Osteoblast (primary cell): Measurements from ENCODE around the gene PHACTR1. TPM values are rescaled to one million over a fixed set of nuclear protein-coding genes. Genes with fewer than 3 reads are reported as not detected.

ENCODE experiments used
- DNase-seq: peaks from one replicate; pipeline ENCODE4 v3.0.0; 2011; ENCODE audit warnings: low spot score, mixed read lengths; ENCODE audit not compliant: insufficient read length; ENCODE audit errors: missing footprints
- H2AFZ ChIP-seq: 2 replicates; pipeline ENCODE4 v1.6.0; 2011; ENCODE audit warnings: mild to moderate bottlenecking, low read length
- H3K27ac ChIP-seq: 2 replicates; pipeline ENCODE4 v1.5.1; 2011; ENCODE audit warnings: mild to moderate bottlenecking, low read depth, low read length, moderate library complexity
- H3K27me3 ChIP-seq: 2 replicates; pipeline ENCODE4 v1.6.0; 2012; ENCODE audit warnings: mild to moderate bottlenecking, control low read depth, inconsistent platforms, low read length, moderate library complexity; ENCODE audit not compliant: insufficient read depth
- H3K36me3 ChIP-seq: 2 replicates; pipeline ENCODE4 v1.5.1; 2011; ENCODE audit warnings: mild to moderate bottlenecking, low read length, control low read depth, moderate library complexity; ENCODE audit not compliant: insufficient read depth
- H3K4me1 ChIP-seq: 2 replicates; pipeline ENCODE4 v1.5.1; 2011; ENCODE audit warnings: mild to moderate bottlenecking, low read length, control low read depth, moderate library complexity; ENCODE audit not compliant: insufficient read depth
- H3K4me2 ChIP-seq: 2 replicates; pipeline ENCODE4 v1.6.0; 2011; ENCODE audit warnings: mild to moderate bottlenecking, low read length; ENCODE audit not compliant: insufficient read depth
- H3K4me3 ChIP-seq: fragments of 200-600 bp; sonication (generic); 3 replicates; pipeline ENCODE4 v1.5.1; 2012; ENCODE audit warnings: mild to moderate bottlenecking, low read length, inconsistent platforms; ENCODE audit not compliant: insufficient read depth
- H3K79me2 ChIP-seq: 2 replicates; pipeline ENCODE4 v1.6.0; 2012; ENCODE audit warnings: mild to moderate bottlenecking, low read length, control low read depth, inconsistent platforms; ENCODE audit not compliant: insufficient read depth
- H3K9me3 ChIP-seq: 2 replicates; pipeline ENCODE4 v1.5.1; 2011; ENCODE audit warnings: low read depth, low read length, control low read depth
- H4K20me1 ChIP-seq: 2 replicates; pipeline ENCODE4 v1.6.0; 2012; ENCODE audit warnings: mild to moderate bottlenecking, low read length, control low read depth; ENCODE audit not compliant: insufficient read depth
- total RNA-seq: library from RNA; depleted of rRNA; stranded (reverse); fragments of >200 nt; gene quantifications from 2 replicates; pipeline ENCODE4 v1.2.3, GENCODE V29; 2012
- TF ChIP-seq, protein P1 (sequence below): IDR thresholded peaks from 2 replicates; pipeline ENCODE4 v1.5.1; 2011; ENCODE audit warnings: mild to moderate bottlenecking, low read depth, low read length, moderate library complexity; ENCODE audit errors: extremely low read depth

Gene PHACTR1
- total RNA-seq, 1 donor = 0.36 TPM

DNA sequence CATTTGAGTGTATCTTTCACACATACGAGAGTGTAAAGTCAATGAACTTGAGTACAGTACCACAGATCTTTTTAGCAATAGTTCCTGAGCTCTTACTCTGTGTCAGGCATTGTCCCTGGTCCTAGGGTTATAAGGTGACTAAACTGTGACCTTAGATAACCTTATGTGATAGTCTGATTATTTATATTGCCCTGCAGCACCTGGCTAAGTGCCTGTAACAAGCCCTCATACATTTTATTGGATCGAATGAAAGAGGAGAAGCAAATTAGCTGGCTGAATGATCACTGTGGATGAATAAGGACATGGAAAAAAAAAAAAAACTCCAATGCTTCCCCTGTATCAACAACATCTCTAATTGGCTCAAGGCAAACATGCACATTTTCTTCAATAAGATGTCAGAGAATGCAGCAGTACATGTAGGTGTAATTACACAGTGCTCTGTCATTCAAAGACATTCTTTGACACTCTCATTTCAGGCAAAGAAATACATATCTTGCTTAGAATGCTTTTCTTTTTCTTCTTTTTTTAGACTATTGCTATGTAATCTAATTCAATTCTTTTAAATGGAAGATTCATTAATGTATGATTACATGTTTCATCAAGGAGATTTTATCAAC lies 153.4 kb downstream of the PHACTR1 start:
- H3K27me3 ChIP-seq = no peaks in the 10 kb centered on the region
- TF ChIP-seq, protein P1, sequence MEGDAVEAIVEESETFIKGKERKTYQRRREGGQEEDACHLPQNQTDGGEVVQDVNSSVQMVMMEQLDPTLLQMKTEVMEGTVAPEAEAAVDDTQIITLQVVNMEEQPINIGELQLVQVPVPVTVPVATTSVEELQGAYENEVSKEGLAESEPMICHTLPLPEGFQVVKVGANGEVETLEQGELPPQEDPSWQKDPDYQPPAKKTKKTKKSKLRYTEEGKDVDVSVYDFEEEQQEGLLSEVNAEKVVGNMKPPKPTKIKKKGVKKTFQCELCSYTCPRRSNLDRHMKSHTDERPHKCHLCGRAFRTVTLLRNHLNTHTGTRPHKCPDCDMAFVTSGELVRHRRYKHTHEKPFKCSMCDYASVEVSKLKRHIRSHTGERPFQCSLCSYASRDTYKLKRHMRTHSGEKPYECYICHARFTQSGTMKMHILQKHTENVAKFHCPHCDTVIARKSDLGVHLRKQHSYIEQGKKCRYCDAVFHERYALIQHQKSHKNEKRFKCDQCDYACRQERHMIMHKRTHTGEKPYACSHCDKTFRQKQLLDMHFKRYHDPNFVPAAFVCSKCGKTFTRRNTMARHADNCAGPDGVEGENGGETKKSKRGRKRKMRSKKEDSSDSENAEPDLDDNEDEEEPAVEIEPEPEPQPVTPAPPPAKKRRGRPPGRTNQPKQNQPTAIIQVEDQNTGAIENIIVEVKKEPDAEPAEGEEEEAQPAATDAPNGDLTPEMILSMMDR = no peak
- H2AFZ ChIP-seq = no peak overlapping the region
- no peaks in the 10 kb centered on the region for H4K20me1 ChIP-seq
- no peaks in the 10 kb centered on the region for H3K79me2 ChIP-seq
- no peak for DNase-seq
- no peaks in the 10 kb centered on the region for H3K9me3 ChIP-seq
- no peak overlapping the region for H3K4me3 ChIP-seq
- no peaks in the 10 kb centered on the region for H3K36me3 ChIP-seq
- no peak overlapping the region for H3K27ac ChIP-seq
- H3K4me2 ChIP-seq = no peak overlapping the region
- no peaks in the 10 kb centered on the region for H3K4me1 ChIP-seq

DNA sequence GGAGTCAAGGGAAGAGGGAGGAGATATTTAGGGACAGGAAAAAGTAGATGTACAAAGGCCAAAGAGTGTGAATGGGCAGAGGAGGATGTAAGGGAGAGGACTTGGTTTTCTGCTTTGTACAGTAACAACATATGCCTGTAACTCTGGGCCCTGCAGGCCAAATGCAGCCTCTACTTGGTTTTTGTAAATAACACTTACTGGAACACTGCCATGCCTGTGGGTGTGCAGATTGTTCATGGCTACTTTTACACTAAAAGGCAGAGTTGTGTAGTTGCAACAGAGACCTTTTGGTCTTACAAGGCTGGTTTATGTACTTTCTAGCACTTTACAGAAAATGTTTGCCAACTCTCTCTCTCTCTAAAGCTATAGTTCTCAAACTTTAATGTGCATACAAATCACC lies 157.1 kb downstream of the PHACTR1 start:
- Histone ChIP-seq H3K36me3 (no peaks in the 10 kb centered on the region), H2AFZ (no peak overlapping the region), H3K4me1 (no peaks in the 10 kb centered on the region), H4K20me1 (no peaks in the 10 kb centered on the region), H3K4me3 (no peak overlapping the region), H3K27ac (no peak overlapping the region), H3K27me3 (no peaks in the 10 kb centered on the region), H3K4me2 (no peak overlapping the region), H3K9me3 (no peaks in the 10 kb centered on the region), H3K79me2 (no peaks in the 10 kb centered on the region)
- DNase-seq = no peak
- TF ChIP-seq, protein P1 = no peak

DNA sequence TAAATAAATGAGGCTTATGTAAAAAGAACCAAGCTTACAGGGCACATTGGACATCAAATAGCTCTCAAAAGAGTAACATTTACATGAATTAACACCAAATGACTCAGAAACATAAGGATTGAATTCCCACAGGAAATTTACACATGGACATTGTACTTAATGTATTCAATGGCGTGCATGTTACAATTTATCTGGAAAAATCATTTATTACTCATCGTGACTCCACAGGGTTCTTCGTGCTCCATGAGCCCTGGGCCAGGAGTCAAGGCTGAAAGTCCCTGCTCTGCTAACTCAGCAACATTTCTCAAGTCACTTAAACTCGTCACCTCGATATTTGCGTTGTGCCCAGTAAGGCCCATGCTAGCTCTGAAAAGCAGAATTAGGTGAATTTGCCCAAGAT lies 158.5 kb downstream of the PHACTR1 start:
- Histone ChIP-seq H3K4me3 (no peak overlapping the region), H2AFZ (no peak overlapping the region), H3K36me3 (no peaks in the 10 kb centered on the region), H3K27ac (no peak overlapping the region), H3K27me3 (no peaks in the 10 kb centered on the region), H3K9me3 (no peaks in the 10 kb centered on the region), H4K20me1 (no peaks in the 10 kb centered on the region), H3K4me1 (no peaks in the 10 kb centered on the region), H3K79me2 (no peaks in the 10 kb centered on the region), H3K4me2 (no peak overlapping the region)
- DNase-seq = no peak
- TF ChIP-seq, protein P1 = no peak

DNA sequence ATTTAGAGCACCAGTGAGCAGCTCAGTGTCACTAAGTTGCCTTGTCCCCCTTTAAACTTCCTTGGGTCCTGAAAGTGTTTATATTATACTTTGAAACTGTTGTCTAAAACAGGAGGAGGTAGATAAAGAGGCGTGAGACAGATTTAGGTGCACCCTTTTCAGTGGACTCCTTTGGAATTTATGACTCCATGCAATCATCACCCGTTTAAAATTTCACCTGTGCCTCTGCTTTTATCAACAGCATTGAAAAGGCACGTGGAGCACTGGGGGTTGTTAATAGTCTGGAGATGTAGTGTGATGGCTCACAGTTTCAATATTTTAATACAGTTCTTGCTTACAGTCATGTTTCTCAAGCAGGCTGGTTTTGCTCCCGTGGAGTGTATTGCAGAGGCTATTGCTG lies 162.2 kb downstream of the PHACTR1 start:
- Histone ChIP-seq H3K9me3 (no peaks in the 10 kb centered on the region), H3K27me3 (no peaks in the 10 kb centered on the region), H3K4me1 (no peaks in the 10 kb centered on the region), H3K79me2 (no peaks in the 10 kb centered on the region), H4K20me1 (no peaks in the 10 kb centered on the region), H3K4me2 (no peak overlapping the region), H3K4me3 (no peak overlapping the region), H2AFZ (no peak overlapping the region), H3K36me3 (no peaks in the 10 kb centered on the region), H3K27ac (no peak overlapping the region)
- DNase-seq = no peak
- TF ChIP-seq, protein P1 = no peak
